ENCODE results near the gene TRIM34. TPM values are rescaled to one million over a fixed set of nuclear protein-coding genes. Genes with fewer than 3 reads are reported as not detected.

TRIM34 gene
- total and polyA plus RNA-seq, 2 of the 8 experiments (the other 6 are each of a cell fraction or from before 2014, with no cell fraction given): 0.76 to 5.8 TPM

DNA sequence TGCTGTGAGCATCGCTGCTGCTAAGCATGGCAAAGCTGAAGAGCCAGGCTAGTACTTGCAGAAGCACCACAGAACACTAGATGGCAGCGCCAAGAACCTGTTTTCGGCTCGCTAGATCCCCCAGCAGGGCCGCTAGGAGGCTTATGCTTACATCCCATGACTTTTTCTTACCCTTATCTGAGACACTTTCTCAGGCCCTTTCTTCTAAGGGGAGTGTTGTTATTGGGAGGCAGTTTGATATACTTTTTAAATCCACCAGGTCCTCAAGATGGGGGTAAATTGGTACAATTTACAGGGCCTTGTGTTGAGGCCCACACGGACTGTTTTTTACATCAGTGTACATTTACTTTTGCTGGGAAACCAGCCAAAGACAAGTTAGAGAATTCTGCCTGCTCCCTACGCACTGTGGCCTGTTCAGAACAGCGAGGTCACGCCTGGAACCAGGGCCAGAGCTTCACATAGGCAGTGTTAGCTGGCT lies 24.4 kb upstream of the TRIM34 start:
- peak overlapping the region; percentile 9 for H4K5ac ChIP-seq (ENCODE audit: insufficient read length, low read depth, low read length)
- DNase-seq (ENCODE audit: low read depth in 1 of 2, low spot score in 2 of 2): peak; percentile 59 to 66
- peaks cover 0 to 15% (median 8%) of the 10 kb centered on the region in 4 experiments for H3K4me1 ChIP-seq (replicated peaks in 1 of 4; ENCODE audit: control insufficient read depth in 3 of 4, insufficient read depth in 4 of 4, low read length in 3 of 4)
- no peak overlapping the region for H3K14ac ChIP-seq (ENCODE audit: insufficient read length)
- WGBS, 2 experiments (ENCODE audit: extremely low coverage in 1 of 2, insufficient coverage in 1 of 2, insufficient read length in 1 of 2, insufficient replicate concordance in 2 of 2, low coverage in 1 of 2, low lambda C conversion rate in 2 of 2, missing lambda C conversion rate in 1 of 2): 49% methylated on average over 9 of the region's 9 CpGs; no CpG with 5 or more reads in 1 of the 2 experiments
- H2AFZ ChIP-seq (ENCODE audit: low read length): no peak overlapping the region
- no peak overlapping the region for H3K56ac ChIP-seq (replicated peaks; ENCODE audit: insufficient read length, low read depth, low read length)
- H3K23me2 ChIP-seq (ENCODE audit: low read depth, low read length): peaks cover 8% of the 10 kb centered on the region; the same call in 1 of the 2 replicates
- no peak overlapping the region for H2AK5ac ChIP-seq (ENCODE audit: low read depth, low read length)
- peak overlapping the region in 1 of 2 experiments; percentile 20; a peak in 1 of 4 replicates for H3K4me2 ChIP-seq (ENCODE audit: insufficient read depth in 1 of 2, low read depth in 2 of 2, low read length in 2 of 2)
- H4K91ac ChIP-seq (replicated peaks; ENCODE audit: insufficient read length, low read length): no peak overlapping the region
- H4K20me1 ChIP-seq (replicated peaks in 1 of 2; ENCODE audit: control insufficient read depth in 1 of 2, insufficient read depth in 2 of 2, low read length in 2 of 2): peaks cover 2 to 4% of the 10 kb centered on the region in 2 experiments
- peaks cover 3 to 37% of the 10 kb centered on the region in 2 experiments; a peak in 3 of 4 replicates for H3K79me2 ChIP-seq (ENCODE audit: control insufficient read depth in 1 of 2, insufficient read depth in 2 of 2, low read length in 2 of 2)
- H2BK120ac ChIP-seq (replicated peaks; ENCODE audit: low read depth, low read length): no peak overlapping the region
- no peak overlapping the region for H2BK5ac ChIP-seq (ENCODE audit: low read depth, low read length)
- H4K8ac ChIP-seq (ENCODE audit: extremely low read depth, insufficient read depth, low read length): no peak overlapping the region
- H3K79me1 ChIP-seq (ENCODE audit: low read depth, low read length): no peaks in the 10 kb centered on the region
- no peak overlapping the region for H2BK20ac ChIP-seq (ENCODE audit: low read length)
- no peak overlapping the region for H2BK12ac ChIP-seq (ENCODE audit: low read depth, low read length)
- H3K27me3 ChIP-seq (replicated peaks in 1 of 4; ENCODE audit: control insufficient read depth in 3 of 4, extremely low read depth in 1 of 4, insufficient read depth in 3 of 4, low read length in 3 of 4): no peaks in the 10 kb centered on the region; a peak in 1 of 7 replicates
- POLR2A ChIA-PET (ENCODE audit: partially characterized antibody): interaction anchor here (1.0 to 1.5 kb wide), 3 partner anchors 22 to 204 kb away, joined by 3 read pairs; partner anchors contain the start of gene TRIM5
- no peak overlapping the region for H3K23ac ChIP-seq (ENCODE audit: insufficient read length)
- no peak overlapping the region for H3K27ac ChIP-seq (ENCODE audit: low read depth, low read length)
- H3K4ac ChIP-seq (replicated peaks; ENCODE audit: insufficient read length, low read depth, low read length): no peak overlapping the region
- no peak overlapping the region for H3K9ac ChIP-seq (replicated peaks in 1 of 4; ENCODE audit: extremely low read depth in 1 of 4, low read depth in 3 of 4, low read length in 3 of 4)
- no peak overlapping the region for H3K4me3 ChIP-seq (ENCODE audit: extremely low read depth in 1 of 4, insufficient read depth in 2 of 4, low read depth in 3 of 4, low read length in 4 of 4)
- FAIRE-seq: peak; percentile 98
- no peak overlapping the region; the same call in 1 of the 2 replicates for H3K18ac ChIP-seq (ENCODE audit: extremely low read depth, low read length)
- no peaks in the 10 kb centered on the region for H3K9me3 ChIP-seq (ENCODE audit: insufficient read depth in 2 of 2, low read depth in 1 of 2, low read length in 1 of 2)
- H2BK15ac ChIP-seq (ENCODE audit: low read length): 0 out of 2 replicates have a peak overlapping the region, but pooled peaks have one; percentile 3
- H3K36me3 ChIP-seq (ENCODE audit: control insufficient read depth in 2 of 4, insufficient read depth in 4 of 4, low read length in 3 of 4): peaks cover 0 to 14% (median 10%) of the 10 kb centered on the region in 4 experiments; a peak in 6 of 8 replicates
- CTCF ChIA-PET (ENCODE audit: partially characterized antibody): interaction anchor here (0.5 to 6.8 kb wide), 21 partner anchors 8 to 772 kb away, joined by 3 to 71 read pairs (median 5); partner anchors contain the start of genes OR52N2, OR52N5, TRIM34 and TRIM5
- no peak for TF ChIP-seq CREB1 (IDR thresholded peaks at IDR 0.05)
- TF ChIP-seq SRF (IDR thresholded peaks at IDR 0.05; ENCODE audit: low read depth, low read length): no peak
- no peak for TF ChIP-seq CBX5 (IDR thresholded peaks at IDR 0.05; ENCODE audit: low read depth, low read length)
- TF ChIP-seq TBP (IDR thresholded peaks at IDR 0.05; ENCODE audit: low read depth, low read length): 0 out of 2 replicates have a peak, but pooled peaks have one; percentile 28
- TF ChIP-seq CEBPB (IDR thresholded peaks at IDR 0.05; ENCODE audit: low read depth, low read length): no peak
- TF ChIP-seq RXRA (IDR thresholded peaks at IDR 0.05; ENCODE audit: insufficient read depth, low read depth, low read length): no peak
- peak; percentile 27 for TF ChIP-seq ASH2L (IDR thresholded peaks at IDR 0.05; ENCODE audit: low read length)
- TF ChIP-seq, protein P1, sequence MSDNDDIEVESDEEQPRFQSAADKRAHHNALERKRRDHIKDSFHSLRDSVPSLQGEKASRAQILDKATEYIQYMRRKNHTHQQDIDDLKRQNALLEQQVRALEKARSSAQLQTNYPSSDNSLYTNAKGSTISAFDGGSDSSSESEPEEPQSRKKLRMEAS (IDR thresholded peaks at IDR 0.05): no peak
- TF ChIP-seq HDAC2 (IDR thresholded peaks at IDR 0.05; ENCODE audit: borderline replicate concordance in 1 of 2, low read depth in 2 of 2, low read length in 2 of 2): no peak
- TF ChIP-seq, protein P2, sequence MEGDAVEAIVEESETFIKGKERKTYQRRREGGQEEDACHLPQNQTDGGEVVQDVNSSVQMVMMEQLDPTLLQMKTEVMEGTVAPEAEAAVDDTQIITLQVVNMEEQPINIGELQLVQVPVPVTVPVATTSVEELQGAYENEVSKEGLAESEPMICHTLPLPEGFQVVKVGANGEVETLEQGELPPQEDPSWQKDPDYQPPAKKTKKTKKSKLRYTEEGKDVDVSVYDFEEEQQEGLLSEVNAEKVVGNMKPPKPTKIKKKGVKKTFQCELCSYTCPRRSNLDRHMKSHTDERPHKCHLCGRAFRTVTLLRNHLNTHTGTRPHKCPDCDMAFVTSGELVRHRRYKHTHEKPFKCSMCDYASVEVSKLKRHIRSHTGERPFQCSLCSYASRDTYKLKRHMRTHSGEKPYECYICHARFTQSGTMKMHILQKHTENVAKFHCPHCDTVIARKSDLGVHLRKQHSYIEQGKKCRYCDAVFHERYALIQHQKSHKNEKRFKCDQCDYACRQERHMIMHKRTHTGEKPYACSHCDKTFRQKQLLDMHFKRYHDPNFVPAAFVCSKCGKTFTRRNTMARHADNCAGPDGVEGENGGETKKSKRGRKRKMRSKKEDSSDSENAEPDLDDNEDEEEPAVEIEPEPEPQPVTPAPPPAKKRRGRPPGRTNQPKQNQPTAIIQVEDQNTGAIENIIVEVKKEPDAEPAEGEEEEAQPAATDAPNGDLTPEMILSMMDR (IDR thresholded peaks at IDR 0.05; ENCODE audit: control extremely low read depth in 1 of 3, insufficient read depth in 1 of 3, low read depth in 1 of 3, low read length in 3 of 3): peak; percentile 75 to 99 (median 95)
